CD4-positive, alpha-beta T cell treated with Interleukin-15 for 1 hour (primary cell): Measurements from ENCODE around the gene IFT52.
A peak's percentile ranks its signal among the peaks of the same experiment; 100 is the strongest.
"Not testable (repeated sequence)": the region's sequence is repeated elsewhere in the genome, so short reads cannot be mapped to it uniquely, and the experiment has no call there.

ENCODE experiments used
- DNase-seq: peaks from one replicate; pipeline ENCODE4 v3.0.0-alpha.2; 2020

IFT52 gene

DNA sequence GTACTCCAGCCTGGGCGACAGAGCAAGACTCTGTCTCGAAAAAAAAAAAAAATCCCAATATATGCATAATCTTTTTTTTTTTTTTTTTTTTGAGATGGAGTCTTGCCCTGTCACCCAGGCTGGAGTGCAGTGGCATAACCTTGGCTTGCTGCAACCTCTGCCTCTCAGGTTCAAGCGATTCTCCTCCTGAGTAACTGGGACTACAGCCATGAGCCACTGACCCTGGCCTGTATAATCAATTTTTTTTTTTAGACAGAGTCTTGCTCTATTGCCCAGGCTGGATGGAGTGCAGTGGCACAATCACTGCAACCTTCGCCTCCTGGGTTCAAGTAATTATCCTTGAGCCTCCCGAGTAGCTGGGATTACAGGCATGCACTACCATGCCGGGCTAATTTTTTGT is 64.4 kb downstream of the IFT52 start:
- DNase-seq: not testable (repeated sequence)

DNA sequence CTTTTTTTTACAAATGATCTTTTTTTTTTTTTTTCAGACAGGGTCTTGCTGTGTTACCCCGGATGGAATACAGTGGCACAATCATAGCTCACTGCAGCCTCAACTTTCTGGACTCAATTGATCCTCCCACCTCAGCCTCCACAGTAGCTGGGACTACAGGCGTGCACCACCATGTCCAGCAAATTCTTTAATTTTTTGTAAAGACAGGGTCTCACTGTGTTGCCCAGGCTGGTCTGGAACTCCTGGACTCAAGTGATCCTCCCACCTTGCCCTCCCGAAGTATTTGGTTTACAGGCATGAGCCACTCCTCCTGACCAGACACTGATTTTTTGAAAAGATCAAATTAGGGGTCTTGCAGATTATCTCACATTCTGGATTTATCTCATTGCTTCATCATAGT is 65.2 kb downstream of the IFT52 start:
- DNase-seq: no peak

DNA sequence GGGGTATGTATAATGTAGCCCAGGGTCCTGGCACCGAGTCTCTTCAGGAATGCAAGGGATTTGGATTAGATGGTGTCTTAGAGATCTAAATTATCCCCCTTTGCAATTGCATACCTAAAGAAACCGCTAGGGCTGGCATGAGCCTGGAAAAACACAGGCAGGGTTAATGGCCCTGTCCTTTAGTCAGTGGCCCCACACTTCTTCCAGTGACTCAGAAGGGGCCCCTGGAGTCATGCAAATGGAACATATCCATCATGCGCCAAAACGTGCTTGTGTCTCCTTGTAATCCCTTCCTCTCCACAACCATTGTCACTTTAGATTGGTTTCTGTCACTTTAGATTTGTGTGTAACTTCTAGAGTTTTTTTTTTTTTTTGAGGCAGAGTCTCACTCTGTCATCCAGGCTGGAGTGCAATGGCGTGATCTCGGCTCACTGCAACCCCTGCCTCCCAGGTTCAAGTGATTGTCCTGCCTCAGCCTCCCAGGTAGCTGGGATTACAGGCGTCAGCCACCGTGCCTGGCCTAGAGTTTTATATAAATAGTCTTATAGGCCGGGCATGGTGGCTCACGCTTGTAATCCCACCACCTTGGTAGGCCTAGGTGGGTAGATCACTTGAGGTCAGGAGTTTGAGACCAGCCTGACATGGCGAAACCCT is 67.5 kb downstream of the IFT52 start:
- DNase-seq: no peak

DNA sequence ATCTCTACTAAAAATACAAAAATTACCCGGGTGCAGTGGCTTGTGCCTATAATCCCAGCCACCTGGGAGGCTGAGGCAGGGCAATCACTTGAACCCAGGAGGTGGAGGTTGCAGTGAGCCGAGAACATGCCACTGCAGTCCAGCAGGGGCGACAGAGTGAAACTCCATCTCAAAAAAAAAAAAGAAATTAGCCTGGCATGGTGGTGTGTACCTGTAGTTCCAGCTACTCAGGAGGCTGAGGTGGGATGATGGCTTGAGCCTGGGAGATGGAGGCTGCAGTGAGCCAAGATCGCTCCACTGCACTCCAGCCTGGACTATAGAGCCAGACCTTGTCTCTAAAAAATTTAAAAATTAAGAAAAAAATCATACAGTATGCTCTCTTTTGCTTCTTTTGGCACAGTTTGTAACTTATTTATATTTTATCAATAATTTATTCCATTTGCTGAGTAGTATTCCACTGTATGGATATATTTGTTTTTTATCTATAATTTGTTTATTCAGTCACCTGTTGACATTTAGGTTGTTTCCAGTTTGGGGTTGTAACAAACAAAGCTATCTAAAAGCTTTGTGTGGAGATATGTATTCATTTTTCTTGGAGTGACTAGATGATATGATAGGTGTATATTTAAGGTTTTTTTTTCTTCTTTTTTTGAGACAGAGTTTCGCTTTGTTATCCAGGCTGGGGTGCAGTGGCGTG is 68.1 kb downstream of the IFT52 start:
- no peak for DNase-seq

DNA sequence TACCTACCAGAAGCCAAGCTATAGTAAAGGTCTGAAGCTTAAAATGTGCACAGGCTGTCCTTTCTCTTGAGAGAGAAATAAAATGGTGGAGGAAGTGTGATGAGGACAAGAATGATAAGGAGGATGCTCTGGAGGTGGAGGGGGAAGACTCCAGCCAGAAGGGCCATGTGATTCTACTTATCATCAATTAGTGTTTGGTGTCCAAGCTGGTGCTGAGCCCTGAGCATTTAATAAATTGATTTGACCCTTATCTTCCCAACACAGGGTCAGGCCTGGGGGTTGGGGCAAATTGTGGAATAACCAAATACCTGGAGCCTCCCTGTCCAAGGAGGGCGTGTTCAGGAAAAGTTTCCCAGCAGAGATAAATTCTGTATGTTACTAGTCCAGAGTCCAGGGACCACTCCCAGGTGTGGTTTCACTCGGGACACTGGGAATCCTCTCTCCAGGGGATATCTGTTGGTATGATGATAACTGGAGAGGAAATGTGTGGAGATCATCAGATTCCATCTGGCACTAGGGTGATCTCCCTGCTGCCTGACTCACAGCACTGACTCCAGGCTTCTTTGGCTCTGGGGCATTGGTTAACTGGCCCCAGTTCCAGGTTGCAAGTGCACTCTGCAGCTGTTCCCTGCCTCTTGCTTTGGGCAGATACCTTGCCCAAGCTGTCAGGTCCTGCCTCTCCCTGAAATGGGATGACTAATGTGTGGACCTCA is 72.4 kb downstream of the IFT52 start:
- DNase-seq: no peak

DNA sequence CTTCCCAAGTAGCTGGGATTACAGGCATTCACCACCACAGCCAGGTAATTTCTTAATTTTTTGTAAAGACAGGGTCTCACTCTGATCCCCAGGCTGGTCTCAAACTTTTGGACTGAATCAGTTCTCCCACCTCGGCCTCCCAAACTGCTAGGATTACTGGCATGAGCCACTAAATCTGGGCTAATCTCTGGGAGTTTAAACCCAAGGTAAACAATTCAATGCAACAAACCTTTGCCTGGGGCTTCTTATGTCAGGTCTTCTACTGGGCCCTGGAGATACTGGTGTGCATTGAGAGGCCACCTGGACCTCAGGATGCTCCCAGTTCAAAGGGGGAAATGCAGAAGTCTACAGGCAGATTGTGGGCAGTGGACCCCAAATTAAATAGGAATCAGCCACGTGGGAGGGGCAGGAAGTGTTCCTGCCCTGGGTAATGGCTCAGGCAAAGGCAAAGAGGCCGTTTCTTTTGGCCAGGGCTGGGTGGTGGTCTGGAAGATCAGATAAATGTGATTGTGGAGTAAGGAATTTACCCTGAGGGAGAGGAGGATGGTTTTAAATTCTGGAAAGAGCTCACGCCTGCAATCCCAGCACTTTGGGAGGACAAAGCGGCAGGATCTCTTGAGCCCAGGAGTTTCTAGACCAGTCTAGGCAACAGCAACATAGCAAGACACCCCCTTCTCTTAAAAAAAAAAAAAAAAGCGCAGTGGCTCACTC is 74.9 kb downstream of the IFT52 start:
- DNase-seq: no peak

DNA sequence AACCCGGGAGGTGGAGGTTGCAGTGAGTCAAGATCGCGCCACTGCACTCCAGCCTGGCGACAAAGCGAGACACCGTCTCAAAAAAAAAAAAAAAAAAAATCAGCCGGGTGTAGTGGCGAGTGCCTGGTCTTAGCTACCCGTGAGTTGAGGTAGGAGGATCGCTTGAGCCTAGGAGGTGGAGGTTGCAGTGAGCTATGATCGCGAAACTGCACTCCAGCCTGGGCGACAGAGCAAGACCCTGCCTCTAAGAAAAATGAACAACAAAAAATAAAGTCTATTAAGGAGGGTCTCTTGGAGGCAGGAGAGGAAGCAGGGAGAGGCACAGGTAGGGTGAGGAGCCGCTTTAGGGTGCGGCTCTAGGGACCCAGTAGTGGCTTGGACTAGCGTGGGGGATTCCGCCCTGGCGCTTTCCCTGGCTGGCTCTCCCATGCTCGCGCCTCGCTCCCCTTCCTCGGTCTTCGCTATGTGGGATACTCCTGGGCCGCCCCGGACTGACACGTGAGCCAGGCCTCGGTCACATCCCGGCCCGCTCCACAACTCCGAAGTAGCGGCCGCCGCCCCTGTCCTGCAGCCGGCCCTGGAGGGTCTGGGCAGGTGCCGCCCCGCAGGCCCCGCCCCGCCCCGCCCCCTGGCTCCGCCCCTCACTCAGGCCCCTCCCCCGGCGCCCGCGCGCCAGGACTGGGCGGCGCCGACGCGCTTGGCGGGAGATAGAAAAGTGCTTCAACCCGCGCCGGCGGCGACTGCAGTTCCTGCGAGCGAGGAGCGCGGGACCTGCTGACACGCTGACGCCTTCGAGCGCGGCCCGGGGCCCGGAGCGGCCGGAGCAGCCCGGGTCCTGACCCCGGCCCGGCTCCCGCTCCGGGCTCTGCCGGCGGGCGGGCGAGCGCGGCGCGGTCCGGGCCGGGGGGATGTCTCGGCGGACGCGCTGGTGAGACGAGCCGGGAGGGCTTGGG is 75.9 kb downstream of the IFT52 start, which contains the start of gene MYBL2:
Gene MYBL2 (plus strand): TSS at position 739 of the 953 bp plus-strand sequence. CDS start 170 bp downstream, at position 909.
- DNase-seq: peak; percentile 74

DNA sequence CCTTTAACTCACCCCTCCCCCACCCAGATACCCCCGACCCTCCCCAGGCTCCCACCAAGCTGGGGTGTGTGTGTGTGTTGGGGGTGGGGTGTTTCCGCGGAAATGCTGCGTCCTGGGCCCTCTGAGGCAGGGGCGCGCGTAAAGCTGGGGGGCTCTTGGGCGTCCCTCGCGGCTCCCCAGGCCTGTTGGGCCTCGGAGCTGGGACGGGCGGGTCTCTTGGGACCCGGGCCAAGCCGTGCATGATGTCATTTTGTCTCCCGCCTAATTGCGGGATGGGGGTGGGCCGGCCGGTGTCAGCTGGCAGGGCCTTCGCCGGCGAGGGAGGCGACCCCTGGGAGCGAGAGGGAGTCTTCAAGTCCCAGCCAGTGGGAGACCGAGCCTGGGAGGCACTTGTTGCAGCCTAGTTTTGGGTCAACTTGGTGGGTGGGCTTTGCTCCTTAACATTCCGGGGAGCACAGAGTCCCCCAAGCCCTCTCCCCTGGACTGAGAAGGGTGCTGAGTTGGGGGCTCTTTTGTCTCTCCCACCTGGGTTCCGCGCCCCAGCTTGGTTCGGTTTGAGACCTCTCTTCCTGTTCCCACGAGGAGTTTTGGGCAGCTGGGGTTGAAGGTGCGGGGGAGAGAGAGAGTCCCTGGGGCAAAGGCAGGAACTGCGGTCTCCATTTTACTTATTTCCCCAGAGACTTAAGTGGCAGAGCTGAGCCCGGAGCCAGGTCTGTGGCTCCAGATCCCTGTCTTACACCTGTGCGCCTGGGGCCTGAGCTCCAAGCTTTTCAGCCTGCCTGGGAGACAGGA is 76.8 kb downstream of the IFT52 start:
- no peak for DNase-seq

DNA sequence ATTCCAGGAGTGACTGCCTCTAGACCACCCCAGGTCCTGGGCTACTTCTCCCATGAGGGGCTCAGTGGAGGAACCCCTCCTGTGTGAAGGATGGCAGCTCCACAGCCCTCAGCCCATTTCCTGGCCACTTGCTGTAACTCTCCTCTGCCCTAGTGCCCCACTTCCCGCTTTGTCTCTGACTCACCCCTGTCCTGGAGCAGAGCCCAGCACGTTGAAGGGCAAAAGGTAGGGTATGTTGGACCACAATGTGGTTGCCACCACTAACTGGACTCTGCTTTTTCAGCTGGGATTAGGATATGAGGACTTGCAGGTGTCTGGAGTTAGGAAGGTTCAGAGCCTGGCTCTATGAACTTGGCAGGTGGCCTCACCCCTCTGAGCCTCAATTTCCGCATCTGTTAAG is 78.6 kb downstream of the IFT52 start:
- DNase-seq: no peak

DNA sequence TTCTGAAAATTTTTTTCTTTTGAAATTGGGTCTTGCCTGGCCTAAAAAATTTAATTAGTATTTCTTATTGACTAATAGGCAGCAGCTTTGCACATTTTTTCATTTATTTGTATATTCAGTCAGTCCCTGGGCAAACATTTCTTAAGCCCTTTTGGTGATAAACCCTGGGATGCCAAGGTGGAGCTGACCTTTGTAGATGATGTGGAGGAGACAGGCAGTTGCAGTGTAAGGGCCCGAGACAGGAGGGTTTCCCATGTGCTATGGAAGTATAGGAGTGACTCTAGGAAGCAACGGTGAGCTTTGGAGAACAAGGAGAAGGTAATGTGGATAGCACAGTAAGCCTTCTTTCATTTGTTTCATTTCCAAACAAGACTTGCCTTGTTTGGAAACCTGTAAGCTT is 79.7 kb downstream of the IFT52 start:
- DNase-seq: no peak

DNA sequence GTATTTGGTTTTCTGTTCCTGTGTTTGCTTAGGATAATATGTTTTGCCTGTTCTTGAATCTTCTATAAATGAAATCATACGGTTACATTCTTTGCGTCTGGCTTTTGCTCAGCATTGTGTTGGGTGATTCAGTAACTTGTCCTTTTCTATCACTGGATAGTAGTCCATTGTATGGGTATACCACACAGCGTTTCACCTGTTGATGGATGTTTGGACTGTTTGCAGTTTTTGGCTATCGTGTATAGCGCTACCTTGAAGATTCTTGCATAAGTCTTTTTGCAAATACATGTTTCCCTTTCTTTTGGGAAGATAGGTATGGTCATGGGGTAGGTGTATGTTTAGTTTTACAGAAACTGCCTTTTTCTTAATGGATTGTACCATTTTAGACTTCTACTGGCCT is 85.6 kb downstream of the IFT52 start:
- DNase-seq: no peak

DNA sequence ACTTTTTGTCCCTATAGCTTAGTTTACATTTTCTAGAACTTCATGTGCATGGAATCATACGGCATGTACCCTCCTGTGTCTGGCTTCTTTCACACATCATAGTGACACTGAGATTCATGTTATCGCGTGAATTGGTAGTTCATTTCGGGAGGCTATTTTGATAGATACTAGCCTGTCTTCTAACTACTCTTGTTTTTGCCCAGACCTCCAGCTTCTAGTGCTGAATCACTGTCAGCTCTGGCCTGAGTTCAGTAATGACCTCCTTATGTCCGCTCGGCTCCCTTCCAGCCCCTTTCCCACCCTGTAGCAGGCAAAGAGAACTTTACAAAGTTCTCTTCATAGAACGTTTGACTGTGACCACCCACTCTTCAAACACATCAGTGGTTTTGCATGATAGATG is 90.2 kb downstream of the IFT52 start:
- no peak for DNase-seq

DNA sequence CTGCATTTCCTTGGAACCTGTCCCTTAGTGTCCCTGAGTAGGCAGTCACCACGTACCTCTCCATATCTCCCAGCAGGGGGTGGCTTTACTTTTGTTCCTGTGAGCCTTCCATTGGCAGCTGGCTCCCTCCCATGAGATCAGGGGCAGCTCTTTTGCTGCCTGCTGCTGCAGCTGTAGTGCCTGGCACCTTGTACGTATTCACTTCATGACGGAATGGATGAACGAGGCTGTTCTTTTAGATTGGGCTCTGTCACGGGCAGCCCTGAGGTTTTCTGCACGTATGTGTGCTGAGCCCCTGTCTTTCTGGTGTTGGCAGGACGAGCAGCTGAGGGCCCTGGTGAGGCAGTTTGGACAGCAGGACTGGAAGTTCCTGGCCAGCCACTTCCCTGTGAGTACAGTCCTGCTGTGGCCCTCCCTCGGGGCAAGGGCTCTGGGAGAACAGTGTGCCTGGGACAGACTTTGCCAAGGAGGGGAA is 90.8 kb downstream of the IFT52 start:
- DNase-seq: peak; percentile 25

DNA sequence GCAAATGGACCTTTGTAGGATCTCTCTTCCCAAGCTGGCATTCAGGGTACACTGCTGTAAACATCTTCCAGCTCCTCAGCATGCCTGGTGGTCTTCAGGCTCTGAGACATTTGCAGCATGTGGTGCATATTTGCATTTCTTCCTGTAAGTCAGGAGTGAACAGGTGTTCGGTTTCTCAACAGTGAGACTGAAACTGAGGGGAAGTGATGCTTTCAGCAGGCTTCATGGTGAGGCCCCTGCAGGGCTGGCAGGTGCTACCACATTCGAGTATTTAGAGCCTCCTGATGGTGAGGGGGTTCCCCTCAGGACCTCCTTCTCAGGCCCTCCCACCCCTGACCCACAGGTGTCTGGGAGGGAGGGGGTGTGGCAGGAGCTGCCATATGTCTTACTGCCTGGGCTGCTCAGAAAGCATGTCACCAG is 91.3 kb downstream of the IFT52 start:
- peak; percentile 85 for DNase-seq

DNA sequence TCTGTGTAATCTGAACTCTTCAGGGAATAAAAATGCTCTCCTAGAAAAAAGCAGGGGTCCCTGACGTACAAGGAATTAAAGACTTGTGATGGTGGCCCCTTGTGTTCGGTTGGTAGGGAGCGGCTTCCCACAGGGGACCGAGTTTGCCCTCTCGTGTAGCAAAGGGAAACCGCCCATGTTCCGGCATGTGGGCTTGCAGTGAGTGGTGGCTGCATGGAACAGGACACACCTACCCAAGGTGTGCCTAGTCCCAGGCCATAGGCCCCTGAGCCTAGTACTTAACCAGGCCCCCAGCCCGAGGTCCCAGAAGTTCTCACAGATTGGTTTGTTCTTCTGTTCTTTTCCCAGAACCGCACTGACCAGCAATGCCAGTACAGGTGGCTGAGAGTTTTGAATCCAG is 91.7 kb downstream of the IFT52 start:
- DNase-seq: no peak

DNA sequence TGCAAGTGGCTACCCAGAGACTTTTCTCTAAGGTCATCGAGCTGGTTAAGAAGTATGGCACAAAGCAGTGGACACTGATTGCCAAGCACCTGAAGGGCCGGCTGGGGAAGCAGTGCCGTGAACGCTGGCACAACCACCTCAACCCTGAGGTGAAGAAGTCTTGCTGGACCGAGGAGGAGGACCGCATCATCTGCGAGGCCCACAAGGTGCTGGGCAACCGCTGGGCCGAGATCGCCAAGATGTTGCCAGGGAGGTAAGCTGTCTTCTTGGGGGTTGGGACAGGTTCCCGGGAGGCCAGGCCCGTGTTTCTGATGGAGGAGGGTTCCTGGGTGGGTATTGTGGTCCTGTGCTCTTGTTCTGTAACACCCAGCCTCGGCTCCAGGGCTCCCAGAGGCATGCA is 96.1 kb downstream of the IFT52 start:
- DNase-seq: no peak

DNA sequence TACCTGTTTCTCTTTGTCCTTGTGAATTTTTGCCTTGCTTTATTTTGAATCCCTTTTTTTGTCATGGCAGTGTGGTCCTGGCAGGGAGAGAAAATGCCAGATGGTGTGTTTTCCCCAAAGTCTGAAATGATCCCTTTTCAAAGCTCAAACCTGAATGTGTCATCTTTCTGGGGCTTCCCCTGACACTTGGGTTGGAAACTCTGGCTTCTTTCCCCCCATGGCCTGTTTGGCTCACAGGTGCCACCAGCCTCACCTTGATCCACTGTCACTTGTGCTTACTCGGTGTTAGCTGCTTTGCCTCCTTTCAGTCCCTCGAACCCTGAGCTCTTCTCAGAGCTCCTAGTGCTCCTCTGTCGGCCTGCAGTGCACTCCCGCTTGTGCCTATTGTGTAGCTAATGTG is 98.4 kb downstream of the IFT52 start:
- no peak for DNase-seq

DNA sequence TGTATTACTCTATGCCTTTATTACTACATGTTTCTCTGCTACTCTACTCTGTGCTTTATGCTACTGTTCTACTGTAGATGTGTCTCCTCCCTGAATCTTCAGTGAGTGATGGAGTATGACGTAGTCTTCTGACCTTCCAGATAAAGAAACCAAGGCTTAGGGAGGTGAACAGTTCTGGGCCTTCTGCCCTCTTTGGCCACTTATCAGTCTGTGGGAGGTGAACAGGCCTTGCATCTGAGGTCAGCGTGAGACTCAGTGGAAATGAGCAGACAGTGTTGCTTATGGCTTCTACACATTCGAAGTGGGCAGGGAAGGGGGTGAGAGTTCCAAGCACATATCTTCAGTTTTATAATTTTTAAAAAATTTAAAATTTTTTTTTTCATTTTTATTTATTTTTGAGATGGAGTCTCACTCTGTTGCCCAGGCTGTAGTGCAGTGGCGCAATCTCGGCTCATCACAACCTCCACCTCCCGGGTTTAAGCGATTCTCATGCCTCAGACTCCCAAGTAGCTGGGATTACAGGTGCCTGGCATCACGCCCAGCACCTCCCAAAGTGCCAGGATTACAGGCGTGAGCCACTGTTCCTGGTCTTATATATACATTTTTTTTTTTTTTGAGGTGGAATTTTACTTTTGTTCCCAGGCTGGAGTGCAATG is 100.3 kb downstream of the IFT52 start:
- no peak for DNase-seq

DNA sequence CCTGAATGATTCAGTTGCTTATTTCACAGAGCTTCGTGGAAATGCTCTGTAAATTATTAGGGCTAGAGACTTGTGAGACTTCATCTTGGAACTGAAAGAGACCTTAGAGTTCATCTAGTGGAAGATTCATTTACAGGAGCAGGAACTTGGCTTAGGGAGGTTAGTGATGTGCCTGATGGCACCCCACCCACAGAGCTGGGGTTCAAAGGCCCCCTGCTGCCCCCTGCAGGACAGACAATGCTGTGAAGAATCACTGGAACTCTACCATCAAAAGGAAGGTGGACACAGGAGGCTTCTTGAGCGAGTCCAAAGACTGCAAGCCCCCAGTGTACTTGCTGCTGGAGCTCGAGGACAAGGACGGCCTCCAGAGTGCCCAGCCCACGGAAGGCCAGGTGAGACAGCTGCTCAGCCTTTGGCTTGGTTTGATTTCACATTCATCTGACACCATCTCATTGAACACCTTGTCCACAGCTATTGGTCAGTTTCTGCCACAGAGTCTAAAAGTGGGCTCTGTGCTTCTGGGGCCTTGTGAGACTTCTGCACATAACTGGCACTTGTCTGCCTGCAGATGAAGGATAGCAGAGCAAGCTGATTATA is 101.3 kb downstream of the IFT52 start:
- DNase-seq: peak; percentile 53

DNA sequence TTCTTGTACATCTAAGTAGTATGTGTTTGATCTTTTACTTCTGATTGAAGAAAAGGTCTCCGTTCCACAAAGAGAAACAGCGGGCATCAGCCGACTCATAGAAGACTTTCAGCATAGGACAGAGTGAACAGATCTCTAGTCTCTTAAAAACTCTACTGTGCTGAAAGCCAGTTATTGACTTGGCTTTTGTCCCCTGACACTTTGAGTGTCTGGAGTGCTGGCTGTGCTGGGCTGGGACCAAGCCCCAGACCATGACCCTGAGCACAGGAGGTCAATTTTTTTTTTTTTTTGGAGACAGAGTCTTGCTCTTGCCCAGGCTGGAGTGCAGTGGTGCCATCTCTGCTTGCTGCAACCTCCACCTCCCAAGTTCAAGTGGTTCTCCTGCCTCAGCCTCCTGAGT is 104.0 kb downstream of the IFT52 start:
- no peak for DNase-seq
